ENCODE results near the gene INTS14.

DNA sequence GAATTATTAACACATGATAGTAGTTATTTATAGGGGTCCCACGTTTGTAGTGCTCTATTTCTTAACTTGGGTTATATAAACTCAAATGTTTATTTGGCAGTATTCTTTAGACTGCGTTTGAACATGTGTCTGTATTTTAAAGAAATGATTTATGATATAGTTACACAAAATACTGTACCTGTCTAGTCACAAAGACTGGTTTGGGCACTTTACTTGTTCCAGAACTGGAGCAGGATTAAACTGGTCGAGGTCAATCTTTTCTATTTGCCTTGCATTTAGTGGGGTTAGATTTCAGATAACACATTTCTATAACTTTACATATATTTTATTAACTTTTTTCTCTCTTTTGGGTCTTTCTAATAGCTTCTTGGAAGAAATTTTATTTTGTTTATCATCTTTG is 41.2 kb downstream of the INTS14 start:
- no peak for TF ChIP-seq ZBTB1 (CRISPR knock-in tag; IDR thresholded peaks at IDR 0.05; ENCODE audit: borderline replicate concordance, low read depth)
- no peak for TF ChIP-seq KDM2B (CRISPR knock-in tag; IDR thresholded peaks at IDR 0.05)
